ENCODE data around the gene TEDC2.
A peak's percentile ranks its signal among the peaks of the same experiment; 100 is the strongest.

The TEDC2 gene

DNA sequence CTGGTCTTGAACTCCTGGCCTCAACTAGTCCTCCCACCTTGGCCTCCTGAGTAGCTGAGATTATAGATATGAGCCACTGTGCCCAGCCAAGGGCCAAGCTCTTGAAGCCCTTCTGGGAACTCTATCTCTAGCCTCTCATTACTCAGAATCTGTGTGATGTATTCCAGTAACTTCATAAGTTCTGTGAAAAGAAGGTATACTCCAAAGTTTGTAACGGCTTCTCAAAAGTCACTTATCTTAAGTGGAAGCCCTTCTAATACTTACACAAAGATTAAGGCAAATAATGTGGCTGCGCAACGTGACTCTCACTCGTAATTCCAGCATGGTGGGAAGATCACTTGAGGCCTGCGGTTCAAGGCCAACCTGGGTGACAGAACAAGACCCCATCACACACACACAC lies 34.7 kb downstream of the TEDC2 start:
- no peak for DNase-seq (ENCODE audit: low read depth in 1 of 2, low spot score in 1 of 2)

GRCh38 chr16:2495041-2495440 lies 35.1 kb downstream of the TEDC2 start:
- DNase-seq (ENCODE audit: low read depth in 1 of 2, low spot score in 1 of 2), result no peak

DNA sequence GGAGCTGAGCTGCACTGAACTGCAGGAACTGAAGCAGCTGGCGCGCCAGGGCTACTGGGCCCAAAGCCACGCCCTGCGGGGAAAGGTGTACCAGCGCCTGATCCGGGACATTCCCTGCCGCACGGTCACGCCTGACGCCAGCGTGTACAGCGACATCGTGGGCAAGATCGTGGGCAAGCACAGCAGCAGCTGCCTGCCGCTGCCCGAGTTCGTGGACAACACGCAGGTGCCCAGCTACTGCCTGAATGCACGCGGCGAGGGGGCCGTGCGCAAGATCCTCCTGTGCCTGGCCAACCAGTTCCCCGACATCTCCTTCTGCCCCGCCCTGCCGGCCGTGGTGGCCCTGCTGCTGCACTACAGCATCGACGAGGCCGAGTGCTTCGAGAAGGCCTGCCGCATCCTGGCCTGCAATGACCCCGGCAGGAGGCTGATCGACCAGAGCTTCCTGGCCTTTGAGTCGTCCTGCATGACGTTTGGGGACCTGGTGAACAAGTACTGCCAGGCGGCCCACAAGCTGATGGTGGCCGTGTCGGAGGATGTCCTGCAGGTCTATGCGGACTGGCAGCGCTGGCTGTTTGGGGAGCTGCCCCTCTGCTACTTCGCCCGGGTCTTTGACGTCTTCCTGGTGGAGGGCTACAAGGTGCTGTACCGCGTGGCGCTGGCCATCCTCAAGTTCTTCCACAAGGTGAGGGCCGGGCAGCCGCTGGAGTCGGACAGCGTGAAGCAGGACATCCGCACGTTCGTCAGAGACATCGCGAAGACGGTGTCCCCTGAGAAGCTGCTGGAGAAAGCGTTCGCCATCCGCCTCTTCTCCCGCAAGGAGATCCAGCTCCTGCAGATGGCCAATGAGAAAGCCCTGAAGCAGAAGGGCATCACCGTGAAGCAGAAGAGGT lies 36.6 kb downstream of the TEDC2 start:
- DNase-seq (ENCODE audit: low read depth in 1 of 2, low spot score in 1 of 2), result no peak

GRCh38 chr16:2497116-2497630 lies 37.3 kb downstream of the TEDC2 start:
- DNase-seq (ENCODE audit: low read depth in 1 of 2, low spot score in 1 of 2), result no peak

- DNase-seq (ENCODE audit: low read depth in 1 of 2, low spot score in 1 of 2), result no peak
These were observed 38.0 kb downstream of the TEDC2 start for GRCh38 chr16:2497695-2498484.

GRCh38 chr16:2498531-2499253 lies 38.8 kb downstream of the TEDC2 start:
- no peak for DNase-seq (ENCODE audit: low read depth in 1 of 2, low spot score in 1 of 2)

DNA sequence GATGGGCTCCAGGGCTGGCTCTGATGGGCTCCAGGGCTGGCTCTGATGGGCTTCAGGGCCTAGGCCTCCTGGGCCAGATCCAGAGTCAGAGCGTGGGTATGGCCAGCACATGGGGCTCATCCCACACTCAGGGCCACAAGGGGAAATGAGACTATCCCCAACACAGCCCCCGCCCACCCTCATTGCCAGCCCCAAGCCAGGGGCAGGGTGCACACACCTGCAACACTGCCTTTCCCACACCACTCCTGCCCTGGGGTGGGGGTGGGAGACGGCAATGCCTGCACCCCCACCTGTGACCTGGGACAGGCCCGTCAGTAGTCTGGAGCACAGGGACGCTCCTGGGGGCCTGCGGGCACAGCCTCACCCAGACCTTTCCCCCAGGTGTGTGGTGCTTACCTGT lies 39.5 kb downstream of the TEDC2 start:
- DNase-seq (ENCODE audit: low read depth in 1 of 2, low spot score in 1 of 2), result no peak

GRCh38 chr16:2499890-2500429 lies 40.1 kb downstream of the TEDC2 start:
- no peak for DNase-seq (ENCODE audit: low read depth in 1 of 2, low spot score in 1 of 2)

GRCh38 chr16:2500430-2500917 lies 40.6 kb downstream of the TEDC2 start:
- no peak for DNase-seq (ENCODE audit: low read depth in 1 of 2, low spot score in 1 of 2)

DNA sequence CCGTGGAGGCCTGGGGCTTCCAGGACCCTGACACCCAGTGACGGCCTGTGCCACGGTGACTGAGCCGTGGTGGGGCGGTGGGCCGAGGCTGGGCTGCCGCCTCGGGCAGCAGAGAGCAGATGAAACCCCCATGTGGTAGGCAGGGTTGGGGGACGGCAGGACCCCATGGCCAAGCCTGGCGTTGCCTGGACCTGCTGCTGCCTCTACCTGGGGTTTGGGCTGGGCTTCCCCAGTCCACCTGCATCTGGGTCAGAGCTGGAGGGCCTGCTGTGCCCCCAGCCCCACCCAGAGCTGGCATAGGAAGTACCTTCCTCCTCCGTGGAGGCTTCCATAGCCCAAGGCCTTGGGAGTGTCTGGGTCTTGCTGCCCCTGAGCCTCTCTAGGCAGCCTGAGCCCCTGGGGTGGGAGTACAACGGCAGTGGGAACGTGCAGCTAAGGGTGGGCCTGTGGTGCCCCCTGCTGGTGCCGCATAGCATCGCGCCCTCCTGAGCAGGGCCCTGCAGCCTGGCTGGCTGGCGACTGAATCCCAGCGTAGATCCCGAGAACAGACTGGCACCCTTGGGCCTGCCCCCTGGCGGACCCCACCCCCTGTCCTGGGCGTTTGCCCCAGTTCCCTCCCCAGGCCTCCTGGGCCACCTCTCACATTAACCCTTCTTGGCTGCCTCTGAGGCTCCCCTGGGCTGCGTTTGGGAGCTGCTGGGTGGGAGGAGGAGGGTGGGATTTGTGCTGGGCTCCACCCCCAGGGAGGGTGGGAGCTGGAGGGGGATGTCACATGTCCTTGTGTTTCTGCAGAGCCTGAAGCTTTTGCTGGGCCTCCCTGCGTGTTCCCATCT lies 41.2 kb downstream of the TEDC2 start:
- DNase-seq (ENCODE audit: low read depth in 1 of 2, low spot score in 1 of 2), result peak; percentile 63 to 70

DNA sequence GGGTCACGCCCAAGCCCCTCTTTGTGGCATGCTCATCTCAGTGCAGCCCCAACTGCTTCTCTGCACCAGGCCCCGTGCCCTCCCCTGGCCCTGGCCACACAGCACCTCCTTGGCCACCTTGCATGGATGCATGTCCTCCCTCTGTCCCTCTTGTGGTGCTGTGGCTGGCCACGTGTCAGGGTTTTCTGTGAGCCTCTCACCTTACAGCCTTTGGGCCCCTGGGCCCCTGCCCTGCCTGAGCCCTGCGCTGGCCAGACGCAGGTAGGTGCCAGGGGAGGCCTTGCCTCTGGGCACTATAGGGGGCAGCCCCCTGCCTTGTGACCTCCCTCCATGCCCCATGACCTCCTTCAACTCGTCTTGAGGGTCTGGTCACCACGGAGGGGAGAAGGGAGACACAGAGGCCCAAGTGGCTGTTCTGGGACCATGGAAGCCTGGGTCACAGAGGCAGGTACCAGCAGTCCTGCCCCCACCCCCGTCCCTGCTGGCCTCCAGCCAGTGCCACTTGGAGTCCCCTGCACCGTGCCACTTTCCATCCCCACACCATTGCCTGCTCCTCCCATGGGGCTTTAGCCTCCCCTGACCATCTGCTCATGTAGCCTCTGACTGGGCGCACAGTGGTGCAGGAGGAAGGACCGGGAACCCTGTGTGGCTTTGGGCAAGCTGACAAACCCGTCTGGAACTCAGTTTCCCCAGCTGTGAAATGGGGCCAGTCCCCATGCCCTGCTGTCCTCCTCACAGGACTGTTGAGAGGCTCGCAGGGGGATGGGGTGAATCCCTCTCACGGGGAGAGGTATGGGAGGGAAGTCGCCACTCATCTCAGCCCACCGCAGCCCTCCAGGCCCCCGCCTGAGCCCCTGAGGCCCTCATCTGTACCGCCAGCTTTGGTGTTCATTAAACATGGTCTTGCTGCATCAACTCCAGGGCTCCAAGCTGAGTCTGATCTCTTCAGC lies 42.3 kb downstream of the TEDC2 start:
- no peak for DNase-seq (ENCODE audit: low read depth in 1 of 2, low spot score in 1 of 2)

DNA sequence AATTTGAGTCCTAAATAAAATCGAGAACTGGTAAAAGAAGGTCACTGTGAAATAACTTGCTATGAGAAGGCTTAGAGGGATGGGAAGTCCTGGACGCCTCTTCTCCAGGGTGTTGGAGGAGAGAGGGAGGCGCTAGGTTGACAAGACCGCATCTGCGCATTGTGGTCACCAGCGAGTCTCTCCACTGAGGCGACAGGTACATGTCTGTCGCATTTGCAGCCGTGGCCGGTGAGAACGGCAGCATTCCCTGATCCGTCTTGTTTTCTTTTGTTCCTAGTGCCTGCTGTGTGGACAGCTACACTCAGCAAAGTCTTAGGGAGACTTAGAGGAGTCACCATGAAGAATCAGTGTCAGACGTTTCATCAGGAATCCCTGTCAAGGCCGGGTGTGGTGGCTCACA lies 45.8 kb downstream of the TEDC2 start:
- no peak for DNase-seq (ENCODE audit: low read depth in 1 of 2, low spot score in 1 of 2)

DNA sequence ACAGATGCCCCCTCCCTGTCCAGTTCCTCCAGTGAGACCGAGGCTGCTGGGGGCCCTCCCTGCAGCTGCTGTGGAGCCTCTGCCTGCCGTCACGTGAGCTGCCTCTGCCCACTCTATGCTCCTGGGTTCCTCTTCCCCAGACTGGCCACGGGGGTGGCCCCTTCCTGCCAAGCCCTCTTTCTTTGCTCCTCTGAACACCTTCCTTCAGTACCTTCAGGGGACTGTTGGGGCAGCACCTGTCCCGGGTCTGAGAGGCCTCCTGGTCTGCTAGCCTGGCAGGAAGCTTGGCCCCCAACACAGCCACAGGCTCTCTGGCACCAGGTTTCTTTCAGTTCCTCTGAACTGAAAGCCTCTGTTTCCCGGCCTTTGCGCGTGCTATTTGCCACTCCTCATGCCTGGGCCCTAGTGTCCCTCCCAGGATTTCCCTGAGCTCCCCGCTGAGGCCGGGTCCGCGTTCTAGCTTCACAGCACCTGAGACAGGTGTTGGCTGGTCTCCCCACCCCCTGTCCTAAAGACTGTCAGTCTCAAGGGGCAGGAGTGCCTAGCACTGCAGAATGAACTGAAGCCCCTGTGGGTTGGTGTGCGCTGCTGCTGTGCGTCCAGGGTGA lies 47.2 kb downstream of the TEDC2 start:
- no peak for DNase-seq (ENCODE audit: low read depth in 1 of 2, low spot score in 1 of 2)

DNA sequence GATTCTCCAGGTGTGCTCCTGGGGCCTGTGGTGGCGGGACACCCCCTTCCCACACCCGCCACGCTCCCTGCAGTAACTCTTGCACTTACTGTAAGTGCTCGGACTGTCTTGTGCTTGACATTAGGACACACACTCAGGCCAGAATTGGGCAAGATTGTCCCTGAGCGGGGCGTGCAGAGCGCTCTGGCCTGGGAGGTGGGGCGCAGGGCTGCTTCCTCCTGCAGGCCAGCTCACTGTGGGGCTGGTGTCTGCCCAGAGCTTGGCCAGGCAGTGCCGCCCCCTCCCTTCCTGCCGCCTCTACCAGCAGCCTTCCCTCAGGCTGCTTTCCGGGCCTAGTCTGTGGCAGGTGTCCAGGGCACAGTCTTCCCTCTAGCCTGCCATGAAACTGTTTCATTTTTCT lies 47.8 kb downstream of the TEDC2 start:
- DNase-seq (ENCODE audit: low read depth in 1 of 2, low spot score in 1 of 2), result no peak

DNA sequence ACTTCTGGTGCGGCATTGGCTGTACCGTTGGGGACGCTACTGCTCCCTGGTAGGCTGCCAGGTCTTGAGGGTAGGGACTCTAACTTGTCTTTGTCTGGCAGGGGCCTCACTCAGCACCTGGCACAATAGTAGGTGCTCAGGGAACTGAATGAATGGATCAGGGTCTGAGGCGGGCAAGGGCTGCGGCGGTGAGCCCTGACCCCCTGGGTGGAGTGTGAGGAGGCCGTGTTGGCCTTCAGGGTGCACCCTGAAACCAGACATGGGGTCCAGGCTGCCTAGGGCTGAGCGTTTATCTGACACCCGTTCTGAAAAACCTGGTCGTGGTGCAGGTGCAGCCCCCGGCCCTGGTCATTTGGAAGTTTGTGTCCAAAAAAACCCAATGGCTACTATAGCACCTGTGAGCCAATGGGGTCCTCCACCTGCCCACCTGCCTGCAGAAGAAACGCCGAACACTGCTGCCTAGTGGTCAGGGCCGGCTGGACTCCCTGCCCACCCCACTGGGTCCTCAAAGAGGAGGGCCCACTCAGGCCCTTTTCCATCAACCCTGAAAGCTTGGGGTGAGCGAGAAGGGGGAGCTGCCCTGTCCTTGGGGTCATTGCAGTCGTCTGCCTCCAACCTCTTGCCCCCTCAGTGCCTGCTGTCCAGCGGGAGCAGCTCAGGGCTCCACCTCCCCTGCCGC lies 49.0 kb downstream of the TEDC2 start:
- DNase-seq (ENCODE audit: low read depth in 1 of 2, low spot score in 1 of 2), result no peak

- DNase-seq (ENCODE audit: low read depth in 1 of 2, low spot score in 1 of 2), result no peak
These were observed 51.4 kb downstream of the TEDC2 start for GRCh38 chr16:2511128-2511800.

DNA sequence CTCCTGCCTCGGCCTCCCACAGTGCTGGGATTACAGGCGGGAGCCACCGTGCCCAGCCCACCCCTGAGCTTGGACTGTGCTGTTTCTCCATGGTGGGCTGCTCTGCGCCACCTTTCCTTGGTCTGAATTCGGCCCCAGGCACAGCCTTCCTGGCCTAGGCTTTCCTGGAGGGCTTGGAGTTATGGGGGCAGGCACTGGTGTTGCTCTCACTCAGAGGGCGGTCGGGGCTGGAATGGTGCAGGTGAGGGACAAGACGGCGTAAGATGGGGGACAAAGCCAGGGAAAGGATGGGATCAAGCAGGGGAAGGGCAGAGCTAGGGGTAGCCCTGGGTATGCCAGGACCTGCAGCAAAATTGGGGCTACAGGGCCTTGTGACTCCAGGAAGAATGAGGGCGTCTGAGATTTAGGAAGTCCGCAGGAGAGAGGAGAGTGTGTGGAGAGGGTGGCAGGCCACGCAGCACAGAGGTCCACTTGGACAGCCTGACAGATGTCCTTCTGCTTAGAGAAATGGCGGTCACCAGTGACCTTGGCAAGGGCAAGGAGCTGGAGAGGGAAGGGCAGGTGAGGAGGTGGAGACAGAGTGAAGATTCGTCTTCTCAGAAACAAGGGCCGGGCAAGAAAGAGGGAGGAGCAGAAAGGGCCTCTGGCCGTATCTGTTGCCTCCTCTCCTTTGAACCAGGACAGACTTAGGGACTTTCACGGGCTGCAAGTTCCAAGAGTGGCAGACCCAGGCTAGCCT lies 52.3 kb downstream of the TEDC2 start:
- no peak for DNase-seq (ENCODE audit: low read depth in 1 of 2, low spot score in 1 of 2)
